Activated naive CD4-positive, alpha-beta T cell treated with anti-CD3 and anti-CD28 coated beads, Interleukin-2, amount 50 U/mL, for 16 hours (primary cell): Measurements from ENCODE around the gene IL20RA.
"Not testable (repeated sequence)": the region's sequence is repeated elsewhere in the genome, so short reads cannot be mapped to it uniquely, and the experiment has no call there.

ENCODE experiments used
- DNase-seq: peaks from one replicate; pipeline ENCODE4 v3.0.0-alpha.2; 2020

Gene IL20RA

DNA sequence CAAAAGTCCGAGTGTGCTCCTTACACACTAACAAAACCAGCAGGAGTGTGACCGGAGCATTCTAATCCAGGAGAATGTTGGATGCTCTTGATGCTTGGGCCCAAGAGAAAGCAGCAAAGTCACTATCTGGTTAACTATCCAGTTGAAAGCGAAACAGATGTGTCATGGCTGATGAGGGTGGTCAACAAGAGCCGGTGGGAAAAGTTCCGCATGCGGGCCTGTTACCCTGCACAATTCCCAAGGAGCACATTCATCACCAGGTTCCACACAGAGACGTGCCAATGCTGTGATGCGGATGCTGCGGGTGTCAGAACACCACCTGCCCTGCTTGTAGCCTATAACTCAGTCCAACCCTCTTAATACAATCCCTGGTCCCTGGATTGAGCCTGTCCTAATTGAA, 38.7 kb downstream of the IL20RA start:
- DNase-seq = no peak

DNA sequence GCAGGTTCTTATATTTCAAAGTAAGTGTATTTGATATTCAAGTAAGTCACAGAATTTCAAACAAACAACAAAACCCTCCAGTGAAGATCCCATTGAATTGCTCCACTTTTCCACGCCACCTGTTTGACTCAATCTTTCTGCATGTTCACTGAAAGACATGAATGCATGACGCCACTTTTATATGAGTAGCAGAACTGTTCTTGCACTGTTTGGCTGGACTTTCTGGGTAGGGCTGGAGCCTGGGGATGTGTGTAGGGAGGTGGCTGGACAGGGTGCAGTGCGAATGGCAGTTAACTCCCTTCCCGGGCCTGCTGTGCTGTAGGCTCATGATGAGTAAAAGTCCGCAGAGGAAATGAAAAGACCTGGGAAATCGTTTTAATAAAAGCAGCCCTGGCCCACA, 39.7 kb downstream of the IL20RA start:
- DNase-seq = no peak

DNA sequence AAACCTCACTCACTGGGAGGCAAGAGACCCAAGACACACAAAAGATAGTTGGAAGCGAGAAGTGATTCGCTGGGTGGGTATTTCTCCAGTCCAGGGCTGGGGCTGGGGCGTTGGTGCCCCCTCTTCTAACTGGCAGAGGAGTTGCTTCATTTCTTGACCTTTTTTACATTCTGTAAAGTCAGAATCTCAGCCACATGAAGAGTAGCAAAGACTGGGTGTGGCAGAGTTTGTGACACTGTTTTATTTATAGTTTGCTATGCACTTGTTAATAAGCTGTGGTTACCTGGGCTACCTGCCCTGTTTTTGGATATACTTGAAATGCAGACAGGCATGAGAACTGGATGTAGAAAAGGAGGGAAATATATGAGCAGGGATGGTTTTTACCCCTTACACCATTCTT, 42.3 kb downstream of the IL20RA start:
- DNase-seq = no peak

DNA sequence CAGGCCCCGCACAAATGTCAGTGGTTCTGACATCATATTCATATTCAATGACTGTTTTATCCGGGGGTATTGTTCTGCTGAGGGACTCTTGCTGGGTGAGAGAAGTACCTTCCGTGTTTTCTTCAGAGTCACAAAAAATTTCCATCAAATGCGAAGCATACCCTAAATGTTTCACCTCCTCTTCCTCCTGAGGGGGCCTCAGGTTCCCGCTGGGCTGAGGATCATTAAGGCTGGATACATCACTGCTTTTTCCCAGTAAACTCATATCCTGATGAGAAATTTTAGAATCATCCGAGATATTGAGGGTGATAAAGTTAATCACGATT, 42.8 kb downstream of the IL20RA start:
- no peak for DNase-seq

DNA sequence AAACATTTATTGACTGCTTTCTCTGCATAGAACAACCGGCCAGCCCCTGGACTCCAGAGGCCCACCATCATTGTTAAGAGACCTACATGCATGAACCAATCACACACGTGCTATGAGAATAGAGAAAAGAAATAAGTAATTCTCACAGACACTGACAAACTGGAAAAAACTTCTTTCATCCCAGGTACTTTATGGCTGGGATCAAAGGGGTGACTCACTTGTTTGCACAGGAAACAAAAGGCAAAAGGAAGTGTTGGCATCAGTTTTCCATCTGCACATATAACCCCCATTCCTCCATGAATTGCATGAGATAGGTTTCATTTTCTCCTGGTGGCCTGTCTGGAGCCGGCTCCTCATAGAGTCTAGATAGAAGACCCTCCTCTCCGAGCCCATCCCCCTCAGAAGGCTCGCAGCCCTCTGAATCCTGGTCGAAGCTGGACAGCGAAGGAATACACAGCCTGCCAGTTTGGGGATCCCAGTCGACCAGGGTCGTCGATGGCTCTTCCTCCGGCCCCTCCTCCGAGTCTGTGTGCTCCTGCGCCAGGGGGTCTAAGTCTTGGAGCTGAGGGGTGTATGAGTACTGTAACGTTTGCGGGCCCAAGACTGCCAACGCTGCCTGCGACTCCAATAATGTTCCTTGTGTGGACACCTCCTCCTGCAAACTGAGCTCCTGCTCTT, 43.3 kb downstream of the IL20RA start:
- DNase-seq = no peak

DNA sequence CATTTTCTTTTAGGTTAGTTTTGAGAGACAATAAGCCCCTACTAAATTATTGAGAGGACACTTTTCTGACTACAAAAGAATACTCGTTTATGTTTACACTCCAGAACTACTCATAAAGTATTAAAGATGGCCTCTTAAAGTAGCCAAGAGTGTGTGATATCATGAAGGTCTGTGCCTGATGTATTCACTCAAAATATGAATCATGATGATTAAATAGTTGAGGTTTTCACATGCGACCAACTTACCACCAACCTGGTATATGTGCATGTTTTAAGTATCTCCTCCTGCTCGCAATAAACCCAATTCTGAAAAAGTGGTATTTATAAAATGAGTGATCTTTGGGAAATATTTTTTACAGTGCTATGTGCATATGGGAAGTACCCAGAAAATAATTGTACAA, 43.9 kb downstream of the IL20RA start:
- DNase-seq = no peak

DNA sequence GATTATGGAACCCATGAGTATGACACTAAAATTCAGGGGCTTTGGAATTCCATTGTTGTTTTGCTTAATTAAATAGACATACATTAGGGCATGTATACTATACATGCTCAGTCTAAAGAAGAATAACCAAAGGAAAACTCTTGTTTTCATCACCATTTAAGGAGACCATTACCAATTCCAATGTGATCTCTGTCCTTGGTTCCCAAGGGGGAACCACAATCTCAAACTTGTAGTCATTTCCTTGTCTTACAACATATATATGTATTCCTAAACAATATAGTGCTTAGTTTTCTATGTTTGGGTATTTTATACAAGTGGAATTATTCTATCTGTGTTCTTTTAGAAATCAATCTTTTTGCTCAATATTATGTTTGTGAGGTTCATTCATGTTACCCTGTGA, 49.2 kb downstream of the IL20RA start:
- no peak for DNase-seq

DNA sequence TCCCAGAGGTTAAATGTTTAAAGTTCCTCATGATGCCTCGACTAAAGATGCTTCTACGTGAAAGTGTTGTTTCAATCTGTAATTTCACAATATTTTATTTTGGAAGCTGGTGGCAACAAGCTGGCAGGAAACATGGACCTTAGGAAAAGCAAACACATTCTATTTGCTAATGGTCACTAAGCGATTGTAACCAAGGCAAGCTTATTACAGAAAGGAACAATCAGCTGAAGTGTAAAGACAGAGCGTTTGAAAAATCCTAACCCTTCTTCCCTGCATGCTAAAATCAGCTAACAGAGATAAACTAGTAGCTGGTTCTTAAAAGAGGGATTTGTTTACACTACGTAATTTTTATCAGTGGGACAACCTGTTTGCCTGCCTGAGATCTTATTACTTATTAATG, 50.0 kb downstream of the IL20RA start:
- DNase-seq = no peak

DNA sequence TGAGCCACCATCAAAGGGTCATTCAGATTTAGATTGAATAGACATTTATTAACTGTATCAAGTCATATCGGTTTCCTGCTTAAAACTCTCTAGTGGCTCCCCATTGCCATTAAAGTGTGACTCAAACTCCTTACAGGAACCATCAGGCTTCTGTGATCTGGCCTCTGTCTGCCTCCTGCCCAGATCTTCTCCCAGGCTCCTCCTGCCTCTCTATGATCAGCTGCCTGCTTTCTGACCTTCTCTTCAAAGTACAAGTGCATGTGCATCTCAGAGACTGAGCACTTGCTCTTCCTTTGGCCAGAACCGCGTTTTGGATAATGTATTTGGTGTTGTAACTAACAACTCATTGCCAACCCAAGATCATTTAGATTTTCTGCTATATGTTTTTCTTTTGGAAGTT, 52.7 kb downstream of the IL20RA start:
- no peak for DNase-seq

DNA sequence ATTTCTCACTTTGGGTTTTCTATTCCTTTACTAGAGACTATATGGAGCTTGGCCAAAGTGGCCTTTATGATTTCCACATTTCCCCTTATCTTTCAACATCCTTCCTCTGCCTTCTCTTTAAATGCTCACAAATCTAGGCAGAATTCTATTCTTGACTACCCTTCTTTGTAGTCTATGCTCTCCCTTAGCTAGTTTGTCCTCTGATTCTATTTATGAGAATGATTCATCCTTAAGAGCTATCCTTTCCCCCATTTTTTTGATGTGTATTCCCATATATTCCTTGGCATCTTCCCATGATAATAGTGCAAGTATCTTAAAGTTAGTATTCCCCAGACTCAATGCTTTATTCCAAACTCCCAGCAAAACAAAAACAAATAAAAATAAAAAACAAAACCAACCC, 53.1 kb downstream of the IL20RA start:
- DNase-seq = no peak

DNA sequence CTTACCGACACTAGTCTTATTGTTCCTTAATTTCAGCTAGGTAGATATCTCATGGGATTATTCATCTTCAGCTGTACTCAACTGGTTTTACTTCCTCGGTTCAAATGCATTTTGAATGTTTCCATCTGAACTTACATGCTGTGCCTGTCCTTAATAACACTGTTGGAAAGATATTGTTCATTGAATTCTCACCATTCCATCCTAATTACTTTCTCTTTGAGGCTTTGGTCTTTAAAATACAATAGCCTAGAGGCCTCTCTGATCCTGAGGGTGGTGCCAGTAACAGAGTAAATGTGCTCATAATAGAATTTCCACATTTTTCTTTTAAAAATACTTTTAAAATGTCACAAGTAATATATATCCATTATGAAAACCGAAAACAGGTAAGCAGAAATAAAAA, 54.0 kb downstream of the IL20RA start:
- DNase-seq = no peak

DNA sequence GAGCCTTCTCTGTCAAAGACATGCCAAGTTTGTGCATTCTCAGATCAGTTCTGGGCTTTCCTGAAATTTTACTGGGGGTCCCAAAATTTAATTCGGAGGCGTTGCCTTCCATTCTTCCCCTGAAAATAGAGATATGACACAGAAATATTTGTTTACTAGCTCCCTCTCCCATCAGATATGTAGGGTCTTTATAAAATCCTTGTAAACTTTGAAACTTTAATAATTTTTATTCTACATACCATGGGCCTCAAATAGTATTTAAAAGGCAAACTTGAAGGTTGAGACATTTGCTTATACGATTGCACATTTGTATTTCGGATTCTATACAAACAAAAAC, 54.6 kb downstream of the IL20RA start:
- no peak for DNase-seq

DNA sequence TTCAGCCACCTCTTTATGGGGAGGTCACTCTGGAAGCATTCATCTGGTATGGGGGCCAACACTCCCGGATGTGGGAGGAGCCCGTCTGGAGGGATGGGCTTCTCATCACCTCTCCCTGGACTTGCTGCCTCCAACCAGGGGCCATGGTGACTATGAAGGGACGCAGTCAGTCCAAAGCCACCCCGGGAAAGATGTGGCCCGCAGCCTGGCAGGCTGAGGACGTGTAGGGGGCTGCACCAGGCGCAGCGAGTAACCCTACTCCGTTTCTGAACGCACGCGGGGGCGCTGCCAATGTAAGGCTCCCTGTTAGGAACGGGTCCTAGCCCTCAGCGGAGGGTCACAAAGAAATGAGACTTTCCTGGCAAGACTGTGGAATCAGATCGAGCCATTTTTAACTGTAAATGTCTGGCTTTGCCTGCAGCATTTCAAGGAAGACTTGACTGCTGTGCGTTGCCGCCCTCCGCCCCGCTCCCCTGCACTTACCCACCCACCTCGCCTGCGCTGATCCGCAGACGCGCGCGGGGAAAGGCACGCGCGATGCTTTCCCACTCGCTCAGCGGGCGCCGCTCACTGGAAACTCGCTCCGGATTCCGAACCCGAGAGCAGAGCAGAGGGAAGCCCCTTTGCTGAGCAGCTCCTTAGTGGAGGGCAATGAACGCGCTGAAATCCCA, 55.1 kb downstream of the IL20RA start:
- no peak for DNase-seq

DNA sequence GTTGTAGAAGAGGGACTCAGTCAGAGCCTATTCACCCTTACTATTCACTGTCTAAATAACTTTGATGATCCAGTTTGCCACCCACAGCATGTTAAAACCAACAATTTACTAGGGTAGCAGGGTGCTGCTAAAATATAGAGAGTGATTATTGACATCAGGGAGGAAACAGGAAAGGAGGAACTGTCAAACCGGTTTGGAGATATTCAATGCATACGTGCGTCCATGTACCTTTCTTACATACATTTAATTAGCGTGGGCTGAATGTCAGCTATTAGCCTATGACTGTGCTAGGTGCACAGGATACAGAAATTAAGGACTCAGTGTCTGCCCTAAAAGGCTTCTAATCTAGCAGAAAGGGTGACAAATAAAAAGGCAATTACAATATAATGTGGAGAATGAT, 57.2 kb downstream of the IL20RA start:
- no peak for DNase-seq

DNA sequence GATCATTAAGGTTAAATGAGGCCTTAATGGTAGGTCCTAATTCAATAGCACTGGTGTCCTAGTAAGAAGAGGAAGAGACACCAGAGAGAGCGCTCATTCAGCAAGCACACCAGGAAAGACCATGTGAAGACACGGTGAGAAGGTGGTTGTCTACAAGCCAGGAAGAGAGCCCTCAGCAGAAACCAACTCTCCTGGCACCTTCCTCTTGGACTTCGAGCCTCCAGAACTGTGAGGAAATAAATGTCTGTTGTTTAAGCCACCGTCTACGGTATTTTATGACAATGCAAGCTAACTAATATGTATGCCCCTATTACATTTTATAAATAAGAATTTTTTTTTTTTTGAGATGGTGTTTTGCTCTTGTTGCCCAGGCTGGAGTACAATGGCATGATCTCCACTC, 59.3 kb downstream of the IL20RA start:
- DNase-seq = no peak

DNA sequence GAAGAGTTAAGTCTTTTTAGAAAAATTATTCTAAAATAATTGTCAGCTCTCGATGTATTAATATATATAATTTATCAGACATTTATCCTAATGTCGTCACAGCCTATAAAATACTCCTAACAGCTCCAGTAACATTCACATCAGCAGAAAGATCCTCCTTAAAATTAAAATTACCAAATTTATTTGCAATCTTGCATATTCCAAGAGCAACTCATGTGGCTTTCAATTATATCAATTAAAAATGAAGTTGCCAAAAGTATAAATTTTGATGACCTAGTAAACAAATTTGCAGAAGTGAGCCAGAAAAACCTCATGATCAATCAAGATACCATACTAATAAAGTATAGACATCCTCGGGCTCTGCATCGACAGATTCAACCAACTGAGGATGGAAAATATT, 60.2 kb downstream of the IL20RA start:
- no peak for DNase-seq

DNA sequence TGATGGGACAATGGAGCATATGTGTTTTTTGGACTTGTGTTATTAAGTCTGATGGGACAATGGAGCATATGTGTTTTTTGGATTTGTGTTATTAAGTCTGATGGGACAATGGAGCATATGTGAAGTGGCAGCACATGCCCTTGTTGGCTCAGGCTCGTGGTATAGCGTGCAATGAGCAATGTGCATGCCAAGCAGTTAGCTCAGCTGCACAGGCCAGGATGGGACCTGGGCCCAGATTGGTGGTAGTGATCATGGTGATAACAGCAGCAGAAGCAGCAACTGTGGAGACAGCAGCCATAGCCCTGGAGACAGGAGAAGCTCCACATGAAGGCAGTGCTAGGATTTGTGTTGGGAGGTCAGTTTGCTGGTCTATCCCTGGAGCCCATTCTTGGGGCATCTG, 61.1 kb downstream of the IL20RA start:
- DNase-seq = no peak

DNA sequence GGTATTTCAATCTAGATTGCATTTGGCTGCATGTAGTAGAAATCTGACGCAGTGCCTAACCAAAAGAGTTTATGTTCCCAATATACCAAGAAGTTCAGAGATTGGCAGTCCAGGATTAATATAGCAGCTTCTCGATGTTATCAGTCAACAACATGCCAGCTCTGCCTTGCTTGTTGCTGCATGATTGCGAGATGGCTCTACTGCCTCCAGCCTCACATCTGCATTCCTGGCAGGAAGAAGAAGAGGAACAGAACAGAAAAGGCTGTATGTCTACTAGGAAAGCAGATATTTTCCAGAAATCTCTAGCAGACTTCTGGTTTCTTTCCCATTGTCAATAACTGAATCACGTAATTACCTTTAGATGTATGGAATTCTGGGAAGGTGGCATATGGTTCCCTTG, 61.8 kb downstream of the IL20RA start:
- DNase-seq = no peak

DNA sequence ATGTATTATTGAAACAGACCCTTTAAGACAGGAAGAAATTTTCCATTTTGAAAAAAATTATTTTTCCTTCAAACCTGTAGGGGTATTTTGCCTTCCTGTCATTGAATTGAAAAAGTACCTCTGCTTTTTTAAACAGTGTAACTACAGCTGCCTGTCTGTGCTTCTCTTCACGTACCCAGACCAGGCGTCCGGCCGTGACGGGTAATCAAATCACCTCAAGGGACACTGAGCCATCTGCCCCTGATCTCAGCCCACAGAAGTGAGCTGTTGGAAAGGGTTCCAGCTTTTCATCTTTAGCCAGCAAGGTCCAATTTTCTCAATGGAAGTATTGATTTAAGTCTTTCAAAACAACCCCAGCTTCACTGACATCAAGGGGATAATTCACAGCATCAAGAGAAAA, 64.7 kb downstream of the IL20RA start:
- DNase-seq = no peak

DNA sequence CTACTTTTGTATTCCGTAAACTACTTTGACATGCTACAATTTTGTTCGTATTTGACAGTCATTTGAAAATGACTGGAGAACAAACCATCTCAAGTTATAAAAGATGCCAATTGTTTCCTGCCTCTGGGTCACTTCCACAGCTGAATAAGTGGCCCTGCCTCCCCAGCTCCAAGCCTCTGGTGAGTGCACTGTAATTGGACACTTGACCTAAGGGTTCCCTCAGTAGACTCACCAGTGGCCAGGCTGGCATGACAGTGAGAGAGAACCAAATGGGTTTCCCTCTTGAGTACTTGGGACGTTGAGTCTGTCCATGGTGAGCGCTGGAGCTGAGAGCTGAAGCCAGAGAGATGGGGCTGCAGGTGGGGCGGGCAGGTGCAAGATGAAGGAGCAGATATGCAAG, 65.6 kb downstream of the IL20RA start:
- no peak for DNase-seq

DNA sequence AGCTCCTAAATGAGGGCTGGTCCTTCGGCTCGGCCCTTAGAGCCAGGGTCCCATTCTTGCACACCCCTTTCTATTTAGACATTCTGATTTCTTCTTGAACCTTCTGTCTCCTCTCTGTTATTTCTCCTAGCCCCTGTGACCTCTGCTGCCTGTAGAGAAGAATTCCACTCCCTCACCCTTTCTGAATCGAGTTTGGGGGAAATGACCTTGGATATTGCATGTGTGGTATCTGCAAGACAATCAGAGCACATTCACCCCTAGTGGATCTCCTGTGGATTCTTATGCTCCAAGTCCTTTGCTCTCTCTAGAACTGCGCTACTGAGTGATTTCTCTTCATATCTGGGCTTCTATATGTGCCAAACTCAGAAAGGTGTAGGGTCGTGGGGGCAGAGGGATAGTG, 67.7 kb downstream of the IL20RA start:
- DNase-seq = no peak

DNA sequence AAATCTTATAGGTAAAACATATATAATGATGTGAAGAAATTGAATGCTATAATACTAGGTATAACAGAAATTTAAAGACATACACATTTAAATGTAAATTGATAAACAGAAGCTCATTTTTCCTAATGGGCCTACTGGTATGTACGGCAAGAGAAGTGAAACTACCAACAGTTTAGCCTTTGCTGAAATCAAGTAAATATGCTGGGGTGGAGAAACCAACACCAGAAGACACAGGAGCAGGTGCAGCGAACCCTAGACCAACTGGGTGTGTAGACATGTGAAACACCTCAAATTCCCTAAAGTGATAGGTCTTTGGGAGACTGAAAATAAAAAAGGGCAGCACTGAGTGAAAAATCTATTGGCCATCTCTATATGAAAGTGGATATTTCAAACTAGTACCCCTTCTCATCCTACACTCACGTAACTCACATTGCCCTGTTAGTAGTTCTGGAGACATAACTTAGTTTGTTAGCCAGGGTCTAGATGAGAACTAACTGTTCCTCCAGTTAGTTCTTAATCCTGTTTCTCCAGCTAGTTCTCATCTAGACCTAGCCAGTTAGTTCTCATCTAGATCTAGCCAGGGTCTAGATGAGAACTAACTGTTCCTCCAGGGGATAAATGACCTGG, 69.6 kb downstream of the IL20RA start:
- DNase-seq = no peak

DNA sequence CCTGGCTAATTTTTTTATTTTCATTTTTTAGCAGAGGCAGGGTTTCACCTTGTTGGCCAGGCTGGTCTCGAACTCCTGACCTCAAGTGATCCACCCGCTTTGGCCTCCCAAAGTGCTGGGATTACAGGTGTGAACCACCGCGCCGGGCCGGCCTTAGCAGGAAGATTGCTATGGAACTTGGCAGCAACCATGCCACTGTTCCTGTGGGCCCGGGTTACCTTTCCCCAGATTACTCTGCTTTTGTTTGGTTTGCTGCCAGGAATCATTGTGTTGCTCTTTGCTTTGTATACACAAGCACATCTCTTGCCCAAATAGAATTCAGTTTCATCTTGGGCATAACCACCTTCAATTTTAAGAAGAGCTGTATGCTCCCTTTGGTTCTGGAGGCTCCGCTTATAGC, 71.0 kb downstream of the IL20RA start:
- DNase-seq = not testable (repeated sequence)

DNA sequence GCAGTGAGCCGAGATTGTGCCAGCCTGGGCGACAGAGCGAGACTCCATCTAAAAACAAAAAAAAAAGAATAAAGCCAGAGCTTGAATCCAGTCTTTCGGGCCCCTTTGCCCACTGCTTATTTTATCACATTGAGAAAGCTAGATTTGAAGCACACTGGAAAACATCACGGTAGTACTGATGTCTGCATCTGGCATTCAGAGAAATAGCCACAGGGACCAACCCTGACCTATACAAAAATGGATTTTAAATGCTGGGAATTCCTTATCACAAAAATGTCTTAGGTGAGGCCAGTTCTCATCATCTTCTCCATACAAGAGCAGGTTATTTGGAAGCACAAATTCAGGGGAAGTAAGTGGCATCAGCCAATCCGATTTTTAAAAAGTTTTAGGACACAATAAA, 73.2 kb downstream of the IL20RA start:
- DNase-seq = no peak

DNA sequence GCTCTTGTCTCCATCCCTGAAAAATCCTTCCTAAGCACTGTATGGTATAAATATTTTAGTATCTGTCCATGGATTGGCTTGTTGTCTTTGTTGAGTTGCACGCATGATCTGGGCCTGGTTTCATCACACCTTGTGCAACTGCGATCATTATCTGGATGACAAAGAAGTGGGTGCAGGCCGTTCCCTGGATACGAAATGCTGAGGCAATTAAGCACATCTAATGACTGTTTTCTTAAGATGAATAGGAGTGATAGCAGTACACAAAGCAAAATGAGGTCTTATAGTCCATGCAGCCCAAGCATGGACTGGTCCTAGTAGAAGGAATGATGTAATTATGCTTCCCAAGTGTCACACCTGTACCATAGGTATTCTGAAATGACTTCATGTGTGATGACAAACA, 74.8 kb downstream of the IL20RA start:
- no peak for DNase-seq
